ENCODE results near the gene MAFG.

DNA sequence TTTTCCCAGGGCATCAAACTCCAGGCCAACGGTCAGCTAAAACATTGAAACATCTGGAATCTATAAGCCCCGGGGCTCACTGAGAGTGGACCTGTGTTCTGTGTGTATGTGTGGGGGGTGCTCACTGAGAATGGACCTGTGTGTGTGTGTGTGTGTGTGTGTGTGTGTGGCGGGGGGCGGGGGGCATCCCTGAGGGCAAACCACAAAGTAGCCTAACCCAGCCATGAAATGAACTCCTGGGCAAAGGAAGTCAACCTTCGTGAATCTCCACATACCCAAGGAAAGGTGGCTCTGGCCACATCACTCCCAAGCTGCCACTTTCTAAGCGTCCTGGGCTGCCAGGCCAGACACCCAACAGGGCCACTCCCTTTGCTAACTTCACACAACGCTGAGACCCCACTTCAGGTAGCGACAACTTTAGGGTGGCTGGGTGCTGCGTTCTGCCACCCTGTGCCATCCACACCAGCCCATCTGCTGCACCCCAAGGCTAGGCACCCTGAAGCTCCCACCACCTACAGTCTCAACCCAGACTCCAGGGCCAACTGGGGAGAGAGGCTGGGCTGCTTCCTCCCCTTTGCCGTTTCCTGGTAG, 1.6 kb downstream of the MAFG start:
- TF ChIP-seq POLR2AphosphoS5 (IDR thresholded peaks at IDR 0.05) (no peak), EP300 (IDR thresholded peaks at IDR 0.05) (no peak)
- TF ChIP-seq, protein P1, sequence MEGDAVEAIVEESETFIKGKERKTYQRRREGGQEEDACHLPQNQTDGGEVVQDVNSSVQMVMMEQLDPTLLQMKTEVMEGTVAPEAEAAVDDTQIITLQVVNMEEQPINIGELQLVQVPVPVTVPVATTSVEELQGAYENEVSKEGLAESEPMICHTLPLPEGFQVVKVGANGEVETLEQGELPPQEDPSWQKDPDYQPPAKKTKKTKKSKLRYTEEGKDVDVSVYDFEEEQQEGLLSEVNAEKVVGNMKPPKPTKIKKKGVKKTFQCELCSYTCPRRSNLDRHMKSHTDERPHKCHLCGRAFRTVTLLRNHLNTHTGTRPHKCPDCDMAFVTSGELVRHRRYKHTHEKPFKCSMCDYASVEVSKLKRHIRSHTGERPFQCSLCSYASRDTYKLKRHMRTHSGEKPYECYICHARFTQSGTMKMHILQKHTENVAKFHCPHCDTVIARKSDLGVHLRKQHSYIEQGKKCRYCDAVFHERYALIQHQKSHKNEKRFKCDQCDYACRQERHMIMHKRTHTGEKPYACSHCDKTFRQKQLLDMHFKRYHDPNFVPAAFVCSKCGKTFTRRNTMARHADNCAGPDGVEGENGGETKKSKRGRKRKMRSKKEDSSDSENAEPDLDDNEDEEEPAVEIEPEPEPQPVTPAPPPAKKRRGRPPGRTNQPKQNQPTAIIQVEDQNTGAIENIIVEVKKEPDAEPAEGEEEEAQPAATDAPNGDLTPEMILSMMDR (IDR thresholded peaks at IDR 0.05): no peak

All from upper lobe of left lung (tissue), 4 donors.